Stimulated activated CD4-positive, alpha-beta T cell treated with anti-CD3 and anti-CD28 coated beads, Interleukin-12 subunit alpha, Interleukin-12 subunit beta, amount 100 ng/mL, for 4 hours (primary cell): ENCODE measurements around the gene PIK3CD.
A peak's percentile ranks its signal among the peaks of the same experiment; 100 is the strongest.
"Not testable (repeated sequence)": the region's sequence is repeated elsewhere in the genome, so short reads cannot be mapped to it uniquely, and the experiment has no call there.

Experiments
- DNase-seq: peaks from one replicate; pipeline ENCODE4 v3.0.0-alpha.2; 2020

PIK3CD gene

DNA sequence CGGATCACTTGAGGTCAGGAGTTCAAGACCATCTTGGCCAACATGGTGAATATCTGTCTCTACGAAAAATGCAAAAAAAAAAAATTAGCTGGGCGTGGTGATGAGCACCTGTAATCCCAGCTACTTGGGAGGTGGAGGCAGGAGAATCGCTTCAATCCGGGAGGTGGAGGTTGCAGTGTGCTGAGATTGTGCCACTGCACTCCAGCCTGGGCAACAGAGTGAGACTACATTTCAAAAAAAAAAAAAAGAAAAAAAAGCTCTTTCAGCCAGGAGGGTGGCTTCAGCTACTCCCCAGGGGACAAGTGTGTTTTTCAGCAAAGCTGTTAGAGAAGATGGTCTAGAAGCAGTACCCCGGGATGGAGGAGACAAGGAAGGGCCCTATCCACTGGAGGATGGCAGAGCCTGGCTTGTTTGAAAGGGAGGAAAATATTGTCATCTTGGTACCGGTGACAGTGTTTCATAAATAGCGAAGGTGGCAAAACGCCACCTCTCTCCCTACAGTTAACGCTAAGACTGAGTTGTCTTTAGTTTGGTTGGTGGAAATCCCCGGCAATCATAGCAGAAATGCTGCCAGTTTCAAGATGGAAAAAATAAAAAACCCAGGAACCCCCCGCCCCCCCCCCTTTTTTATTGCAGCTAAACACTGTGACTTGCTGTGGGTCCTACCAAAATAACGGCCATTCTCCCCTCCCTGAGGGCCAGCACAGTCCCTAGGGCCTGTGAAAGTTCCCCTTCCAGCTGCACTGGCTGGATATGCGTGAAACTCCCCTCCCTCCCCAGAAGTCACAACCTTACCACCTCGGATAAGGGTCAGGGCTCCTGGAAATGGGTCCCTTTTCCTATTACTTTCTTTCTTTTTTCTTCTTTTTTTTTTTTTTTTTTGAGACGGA is 3.5 kb downstream of the PIK3CD start:
- peak; percentile 25 for DNase-seq

- no peak for DNase-seq
These were observed 4.3 kb downstream of the PIK3CD start for GRCh38 chr1:9655836-9656235.

DNA sequence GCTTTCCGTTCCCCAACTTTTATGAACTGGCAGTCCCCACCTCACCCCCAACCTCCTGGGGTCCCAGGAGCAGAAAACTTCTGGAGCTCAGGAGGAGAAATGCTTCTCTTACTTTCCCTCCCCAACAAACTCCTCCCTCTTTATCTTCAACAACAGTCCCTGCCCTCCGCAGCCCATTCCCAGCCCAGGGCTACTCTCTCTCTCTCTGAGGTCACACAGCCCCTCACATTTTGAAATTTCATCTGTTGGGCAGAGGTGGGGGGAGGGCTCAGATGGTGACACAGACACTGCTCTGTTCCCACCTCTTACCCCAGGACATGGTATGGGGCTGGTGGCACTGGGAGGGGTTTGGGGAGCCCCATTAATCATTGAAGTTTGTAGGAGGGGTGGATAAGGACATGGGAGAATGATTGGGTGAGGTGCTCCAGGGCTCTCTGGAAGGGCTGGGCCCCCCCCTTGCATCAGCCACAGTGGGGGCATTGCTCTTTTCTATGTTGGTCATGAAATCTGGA is 6.0 kb downstream of the PIK3CD start:
- DNase-seq, result no peak

GRCh38 chr1:9658199-9658598 is 6.7 kb downstream of the PIK3CD start:
- DNase-seq, result no peak

- no peak for DNase-seq
These were observed 7.8 kb downstream of the PIK3CD start for GRCh38 chr1:9659328-9659727.

DNA sequence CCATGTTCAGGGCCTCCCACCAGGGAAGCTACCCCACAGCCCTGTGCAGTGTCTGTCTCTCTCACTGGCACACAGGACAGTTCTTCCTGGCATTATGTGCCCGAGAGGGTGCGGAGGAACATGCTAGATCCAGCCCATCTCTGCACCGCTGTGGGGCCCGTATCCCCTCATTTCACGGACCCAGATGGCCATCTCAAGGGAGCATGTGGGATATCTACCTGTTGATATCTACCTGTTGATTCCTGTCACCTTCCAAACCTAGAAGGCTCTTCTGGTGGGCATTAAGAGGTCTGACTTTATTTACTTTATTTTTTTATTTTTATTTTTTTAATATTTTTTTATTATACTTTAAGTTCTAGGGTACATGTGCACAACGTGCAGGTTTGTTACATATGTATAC is 11.7 kb downstream of the PIK3CD start:
- DNase-seq, result no peak

DNA sequence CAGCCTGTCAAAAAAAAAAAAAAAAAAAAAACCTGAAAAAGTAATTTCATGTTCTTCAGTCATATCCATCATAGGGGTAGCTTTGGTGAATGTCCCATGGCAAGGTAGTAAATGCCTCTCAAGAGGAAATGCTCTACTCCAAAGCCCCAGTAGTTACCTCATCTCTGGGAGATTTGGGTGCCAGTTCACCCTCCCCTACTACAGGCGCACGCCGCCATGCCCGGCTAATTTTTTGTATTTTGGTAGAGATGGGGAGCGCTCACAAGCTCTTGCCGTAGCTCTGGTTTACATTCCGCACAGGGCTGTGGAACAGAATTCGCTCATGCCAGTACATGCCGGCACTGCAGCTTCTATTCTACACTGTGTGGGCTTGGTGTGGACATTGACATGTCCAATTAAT is 13.7 kb downstream of the PIK3CD start:
- DNase-seq, result no peak

- no peak for DNase-seq
These were observed 16.5 kb downstream of the PIK3CD start for GRCh38 chr1:9668080-9668479.

- no peak for DNase-seq
These were observed 18.6 kb downstream of the PIK3CD start for GRCh38 chr1:9670085-9670484.

DNA sequence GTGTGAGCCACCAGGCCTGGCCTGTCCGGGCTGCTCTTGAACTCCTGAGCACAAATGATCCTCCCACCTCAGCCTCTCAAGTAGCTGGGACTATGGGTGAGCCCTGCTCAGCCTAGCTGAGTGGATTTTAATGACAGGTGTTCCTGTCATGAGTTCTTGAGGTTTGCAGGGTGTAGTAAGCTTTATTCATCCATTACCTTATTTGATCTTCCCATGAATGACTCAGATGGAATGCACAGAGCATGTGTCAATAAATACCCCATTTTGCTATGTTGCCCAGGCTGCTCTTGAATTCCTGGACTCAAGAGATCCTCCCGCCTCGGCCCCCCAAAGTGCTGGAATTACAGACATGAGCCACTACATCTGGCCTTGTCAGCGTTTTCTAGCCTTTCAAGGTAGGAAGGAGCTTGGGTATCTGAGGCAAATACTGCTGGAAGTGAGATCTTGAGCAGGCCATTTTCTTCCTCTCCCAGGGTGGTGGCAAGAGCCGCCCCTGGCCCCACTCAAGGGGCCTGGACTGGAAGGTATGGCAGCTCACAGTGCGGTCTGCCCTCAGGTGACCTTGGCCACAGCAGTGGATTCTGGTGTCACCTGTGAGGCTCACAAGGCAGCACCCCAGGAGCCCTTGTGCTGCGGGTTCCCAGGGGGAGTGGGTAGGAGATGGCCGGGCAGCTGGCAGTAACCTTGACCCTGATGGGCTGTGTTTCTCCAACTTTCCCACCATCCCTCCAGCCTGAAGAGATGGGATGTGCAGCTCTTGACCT is 20.0 kb downstream of the PIK3CD start:
- DNase-seq, result no peak

- DNase-seq, result no peak
These were observed 20.9 kb downstream of the PIK3CD start for GRCh38 chr1:9672444-9672843.

- DNase-seq, result no peak
These were observed 23.9 kb downstream of the PIK3CD start for GRCh38 chr1:9675393-9675792.

GRCh38 chr1:9676128-9676527 is 24.6 kb downstream of the PIK3CD start:
- DNase-seq, result not testable (repeated sequence)

- no peak for DNase-seq
These were observed 25.4 kb downstream of the PIK3CD start for GRCh38 chr1:9676815-9677393.

DNA sequence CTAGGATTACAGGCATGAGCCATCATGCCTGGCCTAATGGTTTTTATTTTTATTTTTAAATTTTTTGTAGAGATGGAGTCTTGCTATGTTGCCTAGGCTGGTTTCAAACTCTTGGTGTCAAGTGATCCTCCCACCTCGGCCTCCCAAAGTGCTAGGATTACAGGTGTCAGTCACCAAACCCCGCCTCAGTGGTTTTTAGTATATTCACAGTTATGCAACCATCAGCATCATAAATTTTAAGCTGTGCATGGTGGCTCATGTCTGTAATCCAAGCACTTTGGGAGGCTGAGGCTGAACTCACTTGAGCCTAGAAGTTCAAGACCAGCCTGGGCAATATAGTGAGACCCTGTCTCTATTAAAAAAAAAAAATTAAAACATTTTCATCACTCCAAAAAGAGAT is 28.6 kb downstream of the PIK3CD start:
- DNase-seq, result no peak

DNA sequence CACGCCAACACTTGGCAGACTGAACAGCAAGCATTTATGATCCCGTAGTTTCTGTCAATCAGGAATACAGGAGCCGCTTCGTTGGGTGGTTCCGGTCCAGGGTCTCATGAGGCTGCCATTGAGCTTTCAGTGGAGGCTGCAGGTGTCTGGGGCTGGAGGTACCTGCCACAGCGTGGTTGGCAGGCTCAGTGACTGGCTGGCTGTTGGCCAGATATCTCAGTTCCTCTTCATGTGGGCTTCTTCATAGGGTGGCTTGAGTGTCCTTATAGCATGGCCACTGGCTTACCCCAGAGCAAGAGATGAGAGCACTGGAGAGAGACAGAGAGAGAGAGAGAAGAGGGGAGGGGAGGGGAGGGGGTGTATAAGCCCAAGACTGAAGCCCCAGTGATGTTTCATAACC is 29.3 kb downstream of the PIK3CD start:
- DNase-seq, result no peak

GRCh38 chr1:9684801-9685200 is 33.3 kb downstream of the PIK3CD start:
- no peak for DNase-seq

- peak; percentile 59 for DNase-seq
These were observed 35.8 kb downstream of the PIK3CD start for GRCh38 chr1:9687120-9687873.

GRCh38 chr1:9687874-9688582 is 36.5 kb downstream of the PIK3CD start:
- no peak for DNase-seq

GRCh38 chr1:9688599-9688998 is 37.1 kb downstream of the PIK3CD start:
- no peak for DNase-seq

- peak; percentile 86 for DNase-seq
These were observed 37.6 kb downstream of the PIK3CD start for GRCh38 chr1:9689011-9689706.
